HL-60 (cell line): ENCODE measurements around the gene AGMO.

Experiments used
- DNase-seq, 2 experiments: peaks; one replicate each; pipeline ENCODE4 v3.0.0-alpha.2; 2010 to 2020; ENCODE audit warnings: low read depth in 1 of 2, low spot score in 1 of 2
- H3K27ac ChIP-seq: fragments of 250-450 bp; sonication (Bioruptor Pico); replicated peaks from 2 replicates; pipeline ENCODE4 v1.5.1; 2020; ENCODE audit warnings: mild to moderate bottlenecking, moderate library complexity
- H3K27me3 ChIP-seq: fragments of 250-450 bp; sonication (Bioruptor Pico); 2 replicates; pipeline ENCODE4 v1.5.1; 2021; ENCODE audit warnings: mild to moderate bottlenecking, moderate library complexity; ENCODE audit not compliant: insufficient read depth, poor library complexity, severe bottlenecking
- H3K4me3 ChIP-seq: replicated peaks from 2 replicates; pipeline ENCODE4 v1.5.1; 2011; ENCODE audit warnings: mild to moderate bottlenecking, control low read depth, low read length; ENCODE audit not compliant: insufficient read depth
- CTCF ChIP-seq: IDR thresholded peaks from one replicate; pipeline ENCODE4 v1.5.1; 2011; ENCODE audit warnings: low read length, control low read depth, inconsistent platforms; ENCODE audit not compliant: insufficient read depth
- GABPA ChIP-seq: IDR thresholded peaks from 2 replicates; pipeline ENCODE4 v1.6.1; 2012; ENCODE audit warnings: low read depth
- POLR2AphosphoS5 ChIP-seq: IDR thresholded peaks from 2 replicates; pipeline ENCODE4 v1.6.1; 2012; ENCODE audit warnings: low read depth
- REST ChIP-seq: IDR thresholded peaks from 2 replicates; pipeline ENCODE4 v1.6.1; 2012; ENCODE audit warnings: low read depth; ENCODE audit not compliant: insufficient replicate concordance
- SPI1 ChIP-seq: IDR thresholded peaks from 2 replicates; pipeline ENCODE4 v1.6.1; 2012; ENCODE audit warnings: low read depth, mild to moderate bottlenecking, borderline replicate concordance

AGMO gene

GRCh38 chr7:15489383-15489782 is 72.4 kb downstream of the AGMO start:
- no peak overlapping the region for H3K27ac ChIP-seq
- no peak for DNase-seq
- TF ChIP-seq CTCF: no peak
- TF ChIP-seq REST: no peak
- no peak for TF ChIP-seq GABPA
- no peak for TF ChIP-seq SPI1
- TF ChIP-seq POLR2AphosphoS5: no peak
- no peaks in the 10 kb centered on the region for H3K27me3 ChIP-seq
- no peak overlapping the region for H3K4me3 ChIP-seq

GRCh38 chr7:15488401-15488800 is 73.4 kb downstream of the AGMO start:
- no peak for DNase-seq
- TF ChIP-seq SPI1 (no peak), CTCF (no peak), REST (no peak), POLR2AphosphoS5 (no peak), GABPA (no peak)
- H3K27me3 ChIP-seq: no peaks in the 10 kb centered on the region

GRCh38 chr7:15487896-15488295 is 73.9 kb downstream of the AGMO start:
- no peak for TF ChIP-seq GABPA
- no peak for TF ChIP-seq SPI1
- TF ChIP-seq REST: no peak
- TF ChIP-seq CTCF: no peak
- TF ChIP-seq POLR2AphosphoS5: no peak

More at GRCh38 chr7:15488401-15488800, 73.4 kb downstream of the AGMO start:
- H3K27ac ChIP-seq: no peak overlapping the region
- no peak overlapping the region for H3K4me3 ChIP-seq

More at GRCh38 chr7:15487896-15488295, 73.9 kb downstream of the AGMO start:
- Histone ChIP-seq H3K27me3 (no peaks in the 10 kb centered on the region), H3K4me3 (no peak overlapping the region), H3K27ac (no peak overlapping the region)
- DNase-seq: no peak
